TTC549 (cell line): Measurements from ENCODE around the gene MESP2.

ENCODE experiments used
- FAIRE-seq: peaks from 2 replicates; lab custom pipeline; 2012; peaks lifted over from hg19 to GRCh38; lab: Jason Lieb, UNC

Gene MESP2

GRCh38 chr15:89756897-89757296, 19.2 kb upstream of the MESP2 start:
- FAIRE-seq: no peak

GRCh38 chr15:89758283-89758682, 17.8 kb upstream of the MESP2 start:
- no peak for FAIRE-seq

- FAIRE-seq: no peak
These were observed 17.2 kb upstream of the MESP2 start for GRCh38 chr15:89758981-89759380.

- no peak for FAIRE-seq
These were observed 16.3 kb upstream of the MESP2 start for GRCh38 chr15:89759835-89760234.

DNA sequence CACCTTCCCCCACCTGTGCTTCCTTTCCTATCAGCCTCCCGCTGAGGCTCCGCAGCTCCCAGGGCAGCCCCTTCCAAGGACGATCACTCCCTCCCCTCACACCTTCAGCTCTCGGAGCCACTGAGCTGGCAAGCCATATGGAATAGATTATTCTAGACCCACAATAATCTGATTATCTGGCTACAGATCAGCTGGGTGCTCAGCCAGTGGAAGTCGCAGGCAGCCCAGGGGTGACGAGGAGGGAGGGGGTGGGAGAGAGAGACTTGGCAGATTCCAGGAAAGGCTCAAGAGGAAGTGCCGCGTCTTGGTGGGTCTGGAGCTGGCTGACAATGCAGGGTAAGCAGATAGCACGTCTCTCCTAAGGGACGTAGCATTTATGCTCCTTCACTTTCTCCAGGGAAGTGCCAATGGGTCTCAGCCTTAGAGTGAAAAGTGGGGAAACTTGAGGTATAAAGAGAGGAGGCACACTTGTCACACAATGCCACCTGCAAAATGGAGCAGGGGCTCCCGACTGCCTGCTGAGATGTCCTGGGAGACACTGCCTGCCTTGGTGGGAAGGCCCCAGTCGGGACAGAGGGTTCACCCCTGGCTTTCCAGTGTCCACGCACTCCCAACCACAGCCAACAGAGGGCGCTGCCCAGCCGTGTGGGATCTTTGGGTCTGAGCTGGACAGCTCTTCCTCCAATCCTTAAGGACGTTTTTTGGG, 15.7 kb upstream of the MESP2 start:
- FAIRE-seq: no peak

DNA sequence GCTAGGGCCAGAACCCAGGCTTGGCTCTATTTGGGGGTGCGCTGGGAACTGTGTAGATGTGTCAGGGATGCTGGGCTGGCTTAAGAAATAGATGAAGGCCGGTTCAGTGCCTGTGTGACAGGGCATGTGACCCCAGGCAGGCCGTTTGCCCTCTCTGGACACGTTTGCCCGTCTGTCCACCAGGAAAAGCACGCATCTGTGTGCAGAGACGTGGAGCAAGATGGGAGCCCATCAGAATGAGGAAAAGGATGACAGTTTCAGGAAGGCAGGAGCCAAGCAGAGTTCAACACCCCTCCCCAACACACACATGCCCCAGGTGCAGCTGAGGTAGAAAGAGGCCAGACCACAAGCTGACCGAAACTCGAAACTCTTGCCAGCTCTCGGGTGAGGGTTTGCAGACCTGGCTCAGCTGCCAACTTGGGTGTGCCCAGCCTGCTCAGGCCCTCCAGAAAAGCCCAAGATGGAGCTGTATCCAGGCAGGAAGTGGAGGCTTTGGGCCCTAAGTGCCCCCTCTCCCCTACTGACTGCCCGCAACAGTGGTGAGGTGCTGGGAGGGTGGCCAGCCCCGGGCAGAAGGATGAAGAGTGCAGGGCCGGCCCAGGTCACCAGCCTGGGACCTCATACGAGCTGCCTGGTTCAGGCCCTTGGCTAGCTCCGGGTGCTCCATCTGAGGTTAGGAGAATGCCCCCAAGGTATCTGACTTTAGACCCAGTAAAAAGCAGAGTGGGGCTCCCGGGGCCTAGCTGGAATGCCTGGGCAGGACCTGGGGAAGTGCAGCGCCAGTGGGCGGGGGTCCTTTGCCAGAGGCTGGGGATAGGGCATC, 14.9 kb upstream of the MESP2 start:
- no peak for FAIRE-seq

GRCh38 chr15:89761929-89762328, 14.2 kb upstream of the MESP2 start:
- FAIRE-seq: no peak

GRCh38 chr15:89765694-89766093, 10.4 kb upstream of the MESP2 start:
- no peak for FAIRE-seq

GRCh38 chr15:89766357-89767311, 9.5 kb upstream of the MESP2 start:
- FAIRE-seq: no peak

- no peak for FAIRE-seq
These were observed 8.7 kb upstream of the MESP2 start for GRCh38 chr15:89767411-89767915.

- FAIRE-seq: no peak
These were observed 8.0 kb upstream of the MESP2 start for GRCh38 chr15:89768071-89768500.

GRCh38 chr15:89769366-89769765, 6.8 kb upstream of the MESP2 start:
- no peak for FAIRE-seq

DNA sequence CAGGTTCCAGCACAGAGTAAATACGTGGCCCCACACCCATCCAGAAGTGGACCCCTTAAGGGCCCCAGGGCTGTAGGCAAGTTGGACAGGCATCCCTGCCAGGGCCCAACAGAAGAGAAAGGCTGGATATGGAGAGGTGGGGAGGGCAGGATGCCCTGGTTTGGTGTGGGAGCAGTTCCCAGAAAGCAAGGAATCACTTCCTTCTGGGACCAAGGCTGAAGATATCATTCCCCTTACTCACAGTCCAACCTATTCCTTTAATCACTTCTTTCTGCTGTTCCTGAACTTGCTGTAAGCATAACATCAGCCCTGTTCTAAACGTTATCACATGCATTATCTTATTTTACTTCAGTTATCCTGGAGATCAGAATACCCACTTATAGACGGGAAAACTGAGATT, 6.1 kb upstream of the MESP2 start:
- no peak for FAIRE-seq

DNA sequence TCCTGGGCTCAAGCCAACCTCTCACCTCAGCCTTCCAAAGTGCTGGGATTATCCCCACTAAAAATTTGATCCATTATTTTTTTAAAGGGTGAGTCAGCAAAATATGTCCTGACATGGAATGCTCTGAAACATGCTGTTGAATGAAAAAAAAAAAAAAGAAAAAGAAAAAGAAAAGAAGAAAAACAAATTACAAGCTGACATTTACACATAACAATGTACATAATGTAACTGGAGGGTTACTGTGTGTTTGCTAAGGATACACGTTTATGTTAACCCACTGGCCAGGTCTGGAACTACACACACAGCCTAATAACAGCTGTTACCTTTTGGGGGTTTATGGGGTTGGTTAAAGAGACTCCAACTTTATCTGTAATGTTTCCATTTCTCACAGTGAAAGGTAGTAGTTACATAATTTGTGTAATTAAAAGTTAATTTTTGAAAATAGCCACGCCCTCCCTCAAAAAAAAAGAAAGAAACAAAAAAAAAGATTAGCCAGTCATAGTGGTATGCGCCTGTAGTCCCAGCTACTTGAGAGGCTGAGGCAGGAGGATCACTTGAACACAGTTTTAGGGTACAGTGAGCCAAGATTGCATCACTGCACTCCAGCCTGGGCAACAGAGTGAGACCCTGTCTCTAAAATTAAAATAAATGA, 3.1 kb upstream of the MESP2 start:
- no peak for FAIRE-seq

DNA sequence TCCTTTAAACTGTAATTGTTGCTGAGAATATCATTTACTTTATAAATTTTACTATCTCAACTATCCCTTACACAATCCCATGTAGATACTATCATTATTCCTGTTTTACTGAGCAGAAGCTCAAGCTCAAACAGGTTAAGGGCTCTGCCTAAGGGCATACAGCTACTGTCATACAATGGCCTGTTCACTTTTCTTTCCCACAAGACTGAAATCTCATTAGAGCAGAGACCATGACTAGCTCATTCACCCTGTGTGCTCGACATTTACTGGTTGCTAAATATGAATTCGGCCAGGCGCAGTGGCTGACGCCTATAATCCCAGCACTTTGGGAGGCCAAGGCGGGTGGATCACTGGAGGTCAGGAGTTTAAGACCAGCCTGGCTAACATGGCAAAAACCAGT, 1.6 kb upstream of the MESP2 start:
- no peak for FAIRE-seq

DNA sequence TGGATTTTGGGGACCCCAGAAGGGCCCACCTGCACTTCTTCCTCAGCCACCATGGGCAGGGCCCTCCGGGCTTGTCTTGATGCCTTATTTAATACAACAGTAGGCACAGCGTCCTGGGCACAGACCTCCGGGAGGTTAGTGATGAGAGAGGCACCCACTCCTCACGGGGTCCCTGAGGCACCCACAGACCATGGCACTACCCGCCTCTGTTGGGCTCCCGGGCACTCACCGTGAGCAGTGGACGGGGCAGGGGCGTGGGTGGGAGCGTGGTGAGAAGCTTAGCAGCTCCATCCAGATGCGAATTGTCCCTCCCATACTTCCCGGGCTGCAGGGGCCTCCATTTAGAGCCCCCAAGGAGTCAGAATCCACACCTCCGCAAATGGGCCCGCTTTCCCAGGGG, 317 bp upstream of the MESP2 start:
- no peak for FAIRE-seq

- no peak for FAIRE-seq
These were observed 1.1 kb downstream of the MESP2 start for GRCh38 chr15:89777073-89777751.

GRCh38 chr15:89777782-89778380, 1.7 kb downstream of the MESP2 start:
- no peak for FAIRE-seq

DNA sequence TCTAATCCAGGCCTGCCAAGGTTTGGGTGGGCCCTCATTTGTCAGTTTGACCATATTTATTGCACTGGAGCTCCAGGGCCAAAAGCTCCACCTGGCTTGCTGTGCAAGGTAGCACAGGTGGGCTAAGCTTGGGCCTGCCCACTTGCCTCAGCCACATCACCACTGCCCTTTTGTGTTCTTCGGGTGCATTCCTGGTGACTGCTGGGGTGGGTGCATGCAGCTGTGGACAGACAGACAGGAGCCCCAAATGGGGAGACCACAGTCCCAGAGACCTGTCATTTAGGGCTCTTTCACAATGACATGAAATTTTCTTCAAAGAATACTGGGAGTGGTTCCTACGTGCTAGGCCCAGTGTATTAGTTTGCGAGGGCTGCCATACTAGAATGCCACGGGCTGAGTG, 2.7 kb downstream of the MESP2 start:
- FAIRE-seq: no peak

DNA sequence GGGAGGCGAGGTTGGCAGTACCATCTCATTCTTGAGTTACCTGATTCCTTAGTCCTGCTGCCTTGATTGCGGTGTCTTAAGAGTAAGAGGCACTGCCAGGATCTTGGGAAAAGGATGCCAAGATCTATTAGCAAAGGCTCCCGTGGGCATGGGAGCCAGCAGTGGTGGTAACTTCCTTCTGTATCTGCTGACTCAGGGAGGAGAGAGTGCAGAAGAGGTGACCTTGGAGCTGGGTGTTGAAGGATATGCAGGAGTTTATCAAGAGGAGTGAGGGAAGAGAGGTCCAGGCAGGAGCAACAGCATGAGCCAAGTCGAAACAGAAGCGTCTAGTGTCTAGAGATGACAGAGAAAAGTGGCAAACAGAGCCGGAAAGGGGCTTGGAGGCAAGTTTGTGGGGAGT, 4.5 kb downstream of the MESP2 start:
- FAIRE-seq: no peak

- FAIRE-seq: no peak
These were observed 4.9 kb downstream of the MESP2 start for GRCh38 chr15:89781055-89781454.
